Right cardiac atrium (tissue), 5 donors: Measurements from ENCODE around the gene PTH1R. TPM values are rescaled to one million over a fixed set of nuclear protein-coding genes. Genes with fewer than 3 reads are reported as not detected.

Experiments used
- ATAC-seq, 2 donors: fragments of 200-7000 bp; cut with Tn5 transposase; one replicate each; pipeline versions ENCODE4 v1.8.0 to v1.9.1; 2020; ENCODE audit warnings: moderate library complexity in 2 of 2, mild to moderate bottlenecking in 1 of 2
- DNase-seq, 3 donors: peaks; one replicate each; pipeline ENCODE4 v3.0.0-alpha.2; 2020
- H3K27ac ChIP-seq: one replicate; pipeline ENCODE4 v1.5.1; 2013; ENCODE audit warnings: mild to moderate bottlenecking, low read length, control low read depth, moderate library complexity
- H3K27me3 ChIP-seq: one replicate; pipeline ENCODE4 v1.6.1; 2013; ENCODE audit not compliant: control insufficient read depth, insufficient read depth
- H3K4me1 ChIP-seq: one replicate; pipeline ENCODE4 v1.6.1; 2013; ENCODE audit warnings: low read length; ENCODE audit not compliant: control insufficient read depth, insufficient read depth
- H3K4me3 ChIP-seq: one replicate; pipeline ENCODE4 v1.5.1; 2013; ENCODE audit warnings: low read length, control low read depth
- H3K9me3 ChIP-seq: one replicate; pipeline ENCODE4 v1.6.1; 2013; ENCODE audit warnings: low read length; ENCODE audit not compliant: control insufficient read depth
- WGBS: extraction: QIAGEN DNeasy Blood & Tissue Kit; methylation state at CpG from one replicate; pipeline ENCODE4 v1.1.7; 2013; 5-methylcytosine and 5-hydroxymethylcytosine counted together
- intact Hi-C, 4 donors: fragments of 100-400 bp; cut with DNase I; formaldehyde crosslinking; loops; one replicate each; pipeline versions ENCODE4 v1.11.0 to v1.14.0; 2022 to 2023
- polyA plus RNA-seq: library from polyadenylated mRNA; stranded (reverse); fragments of 200-250 nt; gene quantifications from one replicate; pipeline ENCODE4 v1.2.3, GENCODE V29; 2013
- total RNA-seq, 4 donors: library from RNA; stranded (reverse); fragmentation: NEBNext Ultra II Directional; extraction: Animal tissue kit (Norgen Biotek cat#: 25700); gene quantifications; one replicate each; pipeline ENCODE4 v1.2.1, GENCODE V29; 2021
- donor health status: healthy with polysubstance abuse.
- donor health status: DM: no; HTN: yes; CAD: no.
- donor health status: DM: no; HTN: no; CAD: no.
- donor health status: DM: no; HTN: yes; CAD: no; lungs with severe emphysema.
- donor health status: DM: yes; HTN: yes; CAD: no.

The PTH1R gene
- total and polyA plus RNA-seq, 5 donors, result 9.3 to 18.5 (median 12.9) TPM

- H3K4me1 ChIP-seq, result peaks cover 9% of the 10 kb centered on the region
- DNase-seq, result peak in 1 of 3 donors; percentile 46
- no peak overlapping the region for H3K4me3 ChIP-seq
- intact Hi-C loops, result loop anchor here in 3 of 4 donors (5.0 kb wide), 1 partner anchor 74 kb away; no protein-coding TSS in a partner anchor
- no peaks in the 10 kb centered on the region for H3K9me3 ChIP-seq
- WGBS, result 83% methylated on average over 16 of the region's 16 CpGs
- no peaks in the 10 kb centered on the region for H3K27me3 ChIP-seq
- no peak overlapping the region for H3K27ac ChIP-seq
- no peak for ATAC-seq
Measured at GRCh38 chr3:46922871-46923558, 45.5 kb downstream of the PTH1R start.

DNA sequence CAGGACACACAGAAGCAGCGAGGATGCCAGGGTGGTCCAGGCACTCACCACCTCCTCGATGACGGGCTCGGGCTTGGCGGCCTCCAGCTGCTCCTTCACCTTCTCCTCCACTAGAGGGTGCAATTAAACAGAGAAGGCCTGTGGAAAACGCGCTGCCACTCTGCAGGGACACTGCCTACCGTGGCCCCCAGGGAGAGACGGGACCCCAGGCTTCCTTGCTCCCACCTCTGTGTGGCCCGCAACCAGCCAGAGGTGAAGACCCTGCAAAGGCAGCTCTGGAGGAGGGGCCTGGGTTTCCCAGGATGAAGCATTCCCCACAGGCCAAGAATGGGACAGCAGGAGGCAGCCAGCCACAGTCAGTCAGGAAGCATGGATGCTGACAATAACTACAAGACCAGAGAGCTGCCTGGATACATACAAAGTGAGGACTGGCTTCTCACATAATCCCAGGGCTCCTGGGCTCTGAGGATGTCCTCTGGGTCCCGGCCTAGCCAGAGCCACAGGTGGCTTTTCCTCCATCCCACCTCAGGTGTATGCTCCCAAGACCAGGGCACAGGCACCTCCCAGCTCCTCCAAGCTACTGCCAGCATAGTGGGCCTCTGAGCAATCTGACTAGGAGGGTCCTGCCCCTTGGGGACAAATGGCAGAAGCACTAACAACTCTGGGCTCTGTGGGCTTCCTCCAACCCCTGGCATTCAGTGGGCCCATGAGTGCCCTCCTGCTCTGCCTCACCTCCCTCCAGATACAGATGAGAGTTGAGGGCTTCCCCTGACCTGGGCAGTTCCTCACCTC, 46.2 kb downstream of the PTH1R start:
- H3K27ac ChIP-seq, result no peak overlapping the region
- WGBS, result 41% methylated on average over 11 of the region's 11 CpGs
- ATAC-seq (peak; percentile 8 to 29), DNase-seq (peak in 1 of 3 donors; percentile 69)
- peaks cover 9% of the 10 kb centered on the region for H3K4me1 ChIP-seq
- H3K4me3 ChIP-seq, result no peak overlapping the region
- H3K9me3 ChIP-seq, result no peaks in the 10 kb centered on the region
- intact Hi-C loops, result loop anchor here in 3 of 4 donors (5.0 kb wide), 1 partner anchor 74 kb away; no protein-coding TSS in a partner anchor
- no peaks in the 10 kb centered on the region for H3K27me3 ChIP-seq

DNA sequence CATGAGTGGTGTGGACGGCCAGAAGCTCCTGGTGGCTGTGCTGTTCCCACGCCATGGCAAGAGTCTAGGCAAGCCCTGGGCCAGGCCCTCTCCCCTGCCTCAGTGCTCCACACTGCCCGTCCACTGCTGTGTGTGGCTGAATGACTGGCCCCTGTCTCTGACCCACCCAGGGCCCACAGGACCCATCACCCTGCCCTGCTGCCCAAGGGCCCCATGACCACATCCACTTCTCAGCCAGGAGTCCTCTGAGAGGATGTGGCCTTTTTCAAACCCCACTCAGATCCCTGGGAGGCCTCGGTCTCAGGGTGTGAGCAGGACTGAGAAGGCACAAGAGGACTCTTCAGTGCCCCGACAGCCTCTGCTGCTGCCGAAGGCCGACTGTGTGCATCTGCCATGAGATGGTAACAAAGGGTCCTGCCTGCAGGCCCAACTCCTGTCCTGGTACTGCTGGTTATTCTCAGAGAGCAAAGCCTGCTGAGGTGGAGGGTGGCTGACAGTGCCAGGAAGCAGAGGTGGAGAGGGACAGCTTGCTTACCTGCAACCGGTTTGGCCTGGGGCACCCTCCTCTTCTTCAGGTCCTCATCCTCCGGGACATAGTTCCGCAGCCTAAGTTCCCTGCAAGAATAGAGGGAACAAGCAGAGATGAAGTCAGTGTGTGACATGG, 47.5 kb downstream of the PTH1R start:
- Histone ChIP-seq H3K27me3 (no peaks in the 10 kb centered on the region), H3K27ac (peak overlapping the region; percentile 0), H3K4me1 (peaks cover 9% of the 10 kb centered on the region), H3K4me3 (no peak overlapping the region), H3K9me3 (no peaks in the 10 kb centered on the region)
- ATAC-seq, result no peak
- 82% methylated on average over 10 of the region's 10 CpGs for WGBS
- intact Hi-C loops, result loop anchor here (5.0 kb wide), 2 partner anchors 52 to 72 kb away; partner anchors contain the start of genes CCDC12 (in 1 of the 4) and NBEAL2 (in 1 of the 4)
- peak in 1 of 3 donors; percentile 35 for DNase-seq

GRCh38 chr3:46925585-46925934, 48.0 kb downstream of the PTH1R start:
- Histone ChIP-seq H3K27ac (peak overlapping the region; percentile 64), H3K27me3 (no peaks in the 10 kb centered on the region), H3K9me3 (no peaks in the 10 kb centered on the region), H3K4me3 (no peak overlapping the region), H3K4me1 (peaks cover 14% of the 10 kb centered on the region)
- WGBS, result 51% methylated on average over 5 of the region's 5 CpGs
- peak; percentile 62 to 68 for ATAC-seq
- intact Hi-C loops, result loop anchor here in 1 of 4 donors (5.0 kb wide), 1 partner anchor 52 kb away; the partner anchor contains the start of genes CCDC12 and NBEAL2
- DNase-seq, result peak; percentile 68 to 91 (median 88)

- Histone ChIP-seq H3K27ac (peak overlapping the region; percentile 64), H3K4me1 (peaks cover 18% of the 10 kb centered on the region), H3K27me3 (no peaks in the 10 kb centered on the region), H3K4me3 (no peak overlapping the region), H3K9me3 (no peaks in the 10 kb centered on the region)
- DNase-seq (peak in 1 of 3 donors; percentile 54), ATAC-seq (peak; percentile 6 to 61)
- 47% methylated on average over 6 of the region's 6 CpGs for WGBS
- intact Hi-C loops, result loop anchor here in 1 of 4 donors (5.0 kb wide), 1 partner anchor 51 kb away; the partner anchor contains the start of genes CCDC12 and NBEAL2
Measured at GRCh38 chr3:46926039-46926438, 48.5 kb downstream of the PTH1R start.

DNA sequence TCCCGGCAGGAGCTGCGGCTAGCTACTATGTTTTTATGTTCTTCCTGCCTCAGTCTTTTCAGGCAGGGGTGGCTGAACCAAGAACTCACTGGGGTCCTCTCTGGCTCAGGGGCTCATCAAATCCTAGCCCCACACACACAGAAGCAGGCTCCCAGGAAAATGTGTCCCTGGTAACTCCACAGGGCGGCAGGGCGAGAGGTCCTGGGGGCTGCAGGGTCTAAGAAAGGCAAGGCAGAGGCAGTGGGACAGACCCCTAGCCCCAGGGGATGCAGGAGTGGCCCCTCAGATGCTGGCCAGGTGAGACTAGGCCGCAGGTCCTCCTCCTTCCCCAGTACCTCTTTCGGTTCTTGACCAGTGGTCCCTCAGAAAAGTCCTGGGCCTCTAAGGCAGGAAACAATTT, 48.9 kb downstream of the PTH1R start:
- ATAC-seq, result no peak
- H3K27ac ChIP-seq, result peak overlapping the region; percentile 64
- WGBS, result 85% methylated on average over 6 of the region's 6 CpGs
- intact Hi-C loops, result loop anchor here in 1 of 4 donors (5.0 kb wide), 1 partner anchor 51 kb away; the partner anchor contains the start of genes CCDC12 and NBEAL2
- peaks cover 22% of the 10 kb centered on the region for H3K4me1 ChIP-seq
- H3K4me3 ChIP-seq, result no peak overlapping the region
- no peaks in the 10 kb centered on the region for H3K27me3 ChIP-seq
- peak in 1 of 3 donors; percentile 32 for DNase-seq
- H3K9me3 ChIP-seq, result no peaks in the 10 kb centered on the region

- peak overlapping the region; percentile 1 for H3K27ac ChIP-seq
- no peaks in the 10 kb centered on the region for H3K27me3 ChIP-seq
- no peaks in the 10 kb centered on the region for H3K9me3 ChIP-seq
- peaks cover 29% of the 10 kb centered on the region for H3K4me1 ChIP-seq
- intact Hi-C loops, result loop anchor here in 1 of 4 donors (5.0 kb wide), 1 partner anchor 50 kb away; the partner anchor contains the start of genes CCDC12 and NBEAL2
- 74% methylated on average over 15 of the region's 15 CpGs for WGBS
- ATAC-seq (no peak), DNase-seq (peak in 1 of 3 donors; percentile 71)
- no peak overlapping the region for H3K4me3 ChIP-seq
Measured at GRCh38 chr3:46926871-46927717, 49.6 kb downstream of the PTH1R start.

DNA sequence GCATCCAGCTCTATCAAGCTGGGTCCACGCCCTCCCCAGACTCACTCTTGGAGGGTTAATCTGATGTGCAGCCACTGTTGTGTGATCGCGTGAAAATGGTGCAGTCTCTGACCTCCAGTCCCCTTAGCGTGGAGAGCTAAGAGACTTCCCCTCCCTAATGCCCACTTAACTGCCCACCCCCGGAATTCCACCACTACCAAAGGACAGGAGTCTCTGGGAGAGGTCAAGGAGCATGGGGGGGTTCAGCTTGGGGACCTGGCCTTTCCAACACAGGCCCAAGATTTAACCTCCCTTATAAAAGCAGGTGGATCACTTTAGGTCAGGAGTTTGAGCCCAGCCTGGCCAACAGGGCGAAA, 50.2 kb downstream of the PTH1R start:
- intact Hi-C loops, result loop anchor here in 1 of 4 donors (5.0 kb wide), 1 partner anchor 50 kb away; the partner anchor contains the start of genes CCDC12 and NBEAL2
- Histone ChIP-seq H3K27me3 (no peaks in the 10 kb centered on the region), H3K27ac (peak overlapping the region; percentile 42), H3K4me1 (peaks cover 35% of the 10 kb centered on the region), H3K9me3 (no peaks in the 10 kb centered on the region), H3K4me3 (no peak overlapping the region)
- 73% methylated on average over 6 of the region's 6 CpGs for WGBS
- ATAC-seq (no peak), DNase-seq (no peak)

DNA sequence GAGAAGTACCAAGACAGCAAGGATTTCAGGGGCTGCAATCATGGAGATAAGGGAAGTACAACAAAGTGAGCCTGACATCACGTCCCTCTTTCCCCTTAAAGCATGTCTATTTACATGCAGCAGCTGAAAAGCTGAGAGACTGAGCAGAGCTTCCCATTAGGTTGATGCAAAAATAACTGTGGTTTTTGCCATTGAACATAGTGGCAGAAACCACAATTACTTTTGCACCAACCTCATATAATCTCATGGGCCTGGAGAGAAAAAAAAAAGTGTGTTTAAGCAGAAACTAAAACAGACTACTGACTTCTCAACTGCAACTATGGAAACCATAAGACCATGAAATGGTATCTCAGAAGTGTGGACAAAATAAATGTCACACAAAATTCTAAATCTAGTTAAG, 50.8 kb downstream of the PTH1R start:
- ATAC-seq (no peak), DNase-seq (no peak)
- H3K27me3 ChIP-seq, result no peaks in the 10 kb centered on the region
- H3K27ac ChIP-seq, result no peak overlapping the region
- intact Hi-C loops, result loop anchor here in 1 of 4 donors (5.0 kb wide), 1 partner anchor 49 kb away; the partner anchor contains the start of genes CCDC12 and NBEAL2
- WGBS, result 66% methylated on average over 1 of the region's 1 CpG
- no peak overlapping the region for H3K4me3 ChIP-seq
- peaks cover 41% of the 10 kb centered on the region for H3K4me1 ChIP-seq
- no peaks in the 10 kb centered on the region for H3K9me3 ChIP-seq

- H3K4me1 ChIP-seq, result peaks cover 48% of the 10 kb centered on the region
- WGBS, result 73% methylated on average over 2 of the region's 2 CpGs
- no peaks in the 10 kb centered on the region for H3K27me3 ChIP-seq
- intact Hi-C loops, result loop anchor here in 1 of 4 donors (5.0 kb wide), 1 partner anchor 48 kb away; the partner anchor contains the start of genes CCDC12 and NBEAL2
- ATAC-seq (peak; percentile 53 to 70), DNase-seq (peak in 2 of 3 donors; percentile 80 to 84)
- no peak overlapping the region for H3K4me3 ChIP-seq
- H3K9me3 ChIP-seq, result no peaks in the 10 kb centered on the region
- peak overlapping the region; percentile 33 for H3K27ac ChIP-seq
Measured at GRCh38 chr3:46929324-46929723, 51.8 kb downstream of the PTH1R start.
